HuH-7.5 (cell line): ENCODE measurements around the gene TIMM50.

Experiments
- DNase-seq: peaks from one replicate; pipeline ENCODE4 v3.0.0; 2011; ENCODE audit warnings: low spot score

Gene TIMM50

DNA sequence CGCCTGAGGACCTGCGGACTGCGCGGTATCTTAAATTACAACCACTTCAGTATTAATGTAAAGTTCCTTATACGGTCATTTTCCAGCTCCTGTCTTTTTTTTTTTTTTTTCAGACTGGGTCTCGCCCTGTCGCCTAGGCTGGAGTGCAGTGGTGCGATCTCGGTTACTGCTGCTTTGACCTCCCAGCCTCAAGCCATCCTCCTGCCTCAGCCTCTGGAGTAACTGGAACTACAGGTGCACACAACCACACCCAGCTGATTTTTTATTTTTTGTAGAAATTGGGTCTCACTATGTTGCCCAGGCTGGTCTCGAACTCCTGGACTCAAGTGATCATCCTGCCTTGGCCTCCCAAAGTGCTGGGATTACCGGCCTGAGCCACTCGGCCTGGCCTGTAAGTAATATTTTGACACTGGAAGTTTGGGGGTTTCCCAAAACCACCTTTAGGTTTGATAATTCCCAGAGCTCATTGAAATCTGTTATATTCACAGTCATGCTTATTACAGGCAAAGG is 52.4 kb downstream of the TIMM50 start:
- no peak for DNase-seq

GRCh38 chr19:39533791-39534190 is 53.2 kb downstream of the TIMM50 start:
- DNase-seq, result no peak

- peak; percentile 60 for DNase-seq
Measured at GRCh38 chr19:39539165-39539517, 58.5 kb downstream of the TIMM50 start.

DNA sequence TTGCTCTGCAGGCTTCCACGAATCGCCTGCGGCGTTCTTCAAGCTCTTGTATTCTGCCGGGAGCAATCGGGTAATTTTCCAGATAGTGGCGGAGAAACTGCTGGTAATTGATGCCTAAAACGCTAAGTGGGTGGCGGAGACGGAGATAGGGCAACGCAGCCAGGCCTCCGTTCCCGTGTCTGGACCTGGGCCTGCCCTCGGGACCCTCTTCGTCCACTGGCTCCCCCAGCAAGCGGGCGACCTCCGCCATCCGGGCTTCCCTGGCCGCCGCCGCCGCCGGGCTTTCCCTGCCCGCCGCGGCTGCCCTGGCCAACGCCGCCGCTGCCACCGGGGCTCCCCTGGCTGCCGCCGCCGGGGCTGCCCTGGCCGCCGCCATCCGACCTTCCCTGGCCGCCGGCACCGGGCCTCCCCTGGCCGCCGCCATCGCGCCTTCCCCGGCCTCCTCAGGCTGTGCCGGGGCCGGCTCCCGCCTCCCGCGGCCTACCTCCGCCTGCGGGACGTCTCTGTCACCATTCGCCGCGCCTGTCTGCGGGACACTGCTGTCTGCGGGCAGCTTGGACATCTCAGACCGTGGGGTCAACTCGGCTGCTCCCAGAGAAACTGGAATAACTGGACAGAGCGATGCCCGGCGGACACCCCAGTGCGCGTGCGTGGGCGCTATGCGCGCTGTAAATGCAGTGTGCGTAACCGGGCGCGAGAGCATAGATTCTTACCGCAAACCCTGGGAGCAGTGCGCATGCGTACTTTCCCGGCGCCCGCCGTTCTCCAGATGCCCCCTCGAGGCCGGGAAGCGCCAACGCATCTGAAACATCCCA is 59.1 kb downstream of the TIMM50 start, which contains the start of gene EID2:
EID2 (minus strand) TSS at position 644 of the 815 bp plus-strand sequence; CDS start at position 562, 82 bp downstream.
- DNase-seq, result peak; percentile 95

DNA sequence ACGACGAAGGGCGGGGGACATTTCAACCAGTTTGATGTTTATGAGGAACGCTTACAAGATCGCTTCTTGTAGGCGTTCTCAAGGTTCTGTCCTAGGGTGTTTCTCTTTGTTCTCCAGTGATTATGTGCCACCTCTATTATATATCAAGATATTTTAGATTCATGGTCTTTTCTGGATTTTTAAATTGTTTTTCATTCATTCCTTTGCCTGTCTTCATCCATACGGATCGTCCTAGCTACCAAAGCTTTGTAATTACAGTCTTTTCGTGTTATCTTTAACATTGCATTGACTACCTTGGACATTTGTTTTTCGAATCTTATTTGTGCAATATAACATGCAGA is 59.7 kb downstream of the TIMM50 start:
- DNase-seq, result no peak
